NCI-H2227 (cell line): ENCODE data around the gene PPP2R5A.
"Not testable (repeated sequence)": the region's sequence is repeated elsewhere in the genome, so short reads cannot be mapped to it uniquely, and the experiment has no call there.

Experiments used
- DNase-seq: peaks from one replicate; lab custom pipeline; 2025; ENCODE audit not compliant: unreplicated experiment; lab: John Stamatoyannopoulos, UW

The PPP2R5A gene

GRCh38 chr1:212295579-212295978 is 10.4 kb downstream of the PPP2R5A start:
- no peak for DNase-seq

- DNase-seq = no peak
Measured at GRCh38 chr1:212297338-212297737, 12.1 kb downstream of the PPP2R5A start.

DNA sequence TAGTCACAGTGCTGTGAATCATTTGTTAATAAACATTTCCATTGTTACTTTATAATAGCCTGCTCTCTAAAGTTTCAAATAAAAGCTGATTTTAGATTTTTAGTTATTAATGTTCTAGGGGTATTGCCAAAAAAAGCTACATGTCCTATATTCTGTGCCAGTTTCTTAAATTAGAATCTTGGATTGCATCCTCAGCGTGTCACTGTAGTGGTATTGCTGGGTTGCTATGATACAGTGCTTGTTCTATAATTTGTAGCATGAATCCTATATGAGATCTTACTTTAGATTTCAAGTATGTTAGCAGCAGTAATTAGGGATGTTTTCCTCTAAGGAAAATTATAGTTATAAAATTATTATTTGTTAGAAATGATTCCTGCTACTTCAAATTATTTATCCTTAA is 16.4 kb downstream of the PPP2R5A start:
- DNase-seq = no peak

GRCh38 chr1:212302745-212303383 is 17.7 kb downstream of the PPP2R5A start:
- DNase-seq = no peak

- DNase-seq = no peak
Measured at GRCh38 chr1:212305342-212305741, 20.1 kb downstream of the PPP2R5A start.

GRCh38 chr1:212305984-212306452 is 20.8 kb downstream of the PPP2R5A start:
- not testable (repeated sequence) for DNase-seq

- no peak for DNase-seq
Measured at GRCh38 chr1:212309967-212310366, 24.8 kb downstream of the PPP2R5A start.

DNA sequence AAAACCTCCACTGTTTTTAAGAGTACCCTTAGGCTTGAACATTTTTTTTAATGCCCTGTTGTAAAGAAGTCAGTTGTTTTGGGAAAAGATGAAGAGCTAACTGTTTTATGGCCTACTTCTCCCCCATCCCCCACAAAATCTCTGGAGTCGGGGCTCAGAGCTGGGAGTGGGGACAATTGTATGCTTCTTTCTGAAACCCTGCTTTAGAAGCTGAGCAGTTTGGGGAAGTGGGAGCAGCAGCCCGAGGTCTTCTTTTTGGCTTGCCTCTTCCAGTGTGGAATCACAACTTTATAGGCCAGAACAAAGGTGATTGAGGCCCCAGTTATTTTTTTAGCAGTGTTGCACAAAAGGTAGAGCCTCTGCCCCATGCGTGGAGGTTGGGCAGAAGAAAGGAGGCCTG is 25.2 kb downstream of the PPP2R5A start:
- no peak for DNase-seq

- DNase-seq = no peak
Measured at GRCh38 chr1:212311836-212312497, 26.8 kb downstream of the PPP2R5A start.

- no peak for DNase-seq
Measured at GRCh38 chr1:212313616-212314015, 28.4 kb downstream of the PPP2R5A start.

GRCh38 chr1:212315184-212315583 is 30.0 kb downstream of the PPP2R5A start:
- DNase-seq = no peak

- DNase-seq = no peak
Measured at GRCh38 chr1:212315907-212316306, 30.7 kb downstream of the PPP2R5A start.

DNA sequence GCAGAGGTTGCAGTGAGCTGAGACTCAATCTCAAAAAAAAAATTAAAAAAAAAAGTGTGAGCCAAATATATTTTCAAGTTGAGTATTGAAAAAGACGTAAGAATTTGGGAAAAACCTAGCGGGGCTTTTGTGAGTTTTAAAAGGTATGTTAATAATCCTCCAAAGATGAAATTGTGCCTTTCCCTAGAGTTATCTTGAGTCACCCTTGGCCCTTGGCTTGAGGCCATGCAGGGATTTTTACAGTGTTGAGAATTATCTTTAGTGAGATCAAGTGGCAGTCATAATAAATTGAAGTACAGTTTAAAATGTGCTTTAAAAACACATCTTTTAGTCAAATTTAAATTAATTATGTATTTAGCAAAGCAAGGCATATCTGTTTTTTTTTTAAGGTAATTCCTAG is 32.7 kb downstream of the PPP2R5A start:
- DNase-seq = no peak

DNA sequence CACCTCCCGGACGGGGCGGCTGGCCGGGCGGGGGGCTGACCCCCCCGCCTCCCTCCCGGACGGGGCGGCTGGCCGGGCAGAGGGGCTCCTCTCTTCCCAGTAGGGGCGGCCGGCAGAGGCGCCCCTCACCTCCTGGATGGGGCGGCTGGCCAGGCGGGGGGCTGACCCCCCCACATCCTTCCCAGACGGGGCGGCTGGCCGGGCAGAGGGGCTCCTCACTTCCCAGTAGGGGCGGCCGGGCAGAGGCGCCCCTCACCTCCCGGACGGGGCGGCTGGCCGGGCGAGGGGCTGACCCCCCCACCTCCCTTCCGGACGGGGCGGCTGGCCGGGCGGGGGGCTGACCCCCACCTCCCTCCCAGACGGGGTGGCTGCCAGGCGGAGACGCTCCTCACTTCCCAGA is 35.8 kb downstream of the PPP2R5A start:
- DNase-seq = not testable (repeated sequence)

DNA sequence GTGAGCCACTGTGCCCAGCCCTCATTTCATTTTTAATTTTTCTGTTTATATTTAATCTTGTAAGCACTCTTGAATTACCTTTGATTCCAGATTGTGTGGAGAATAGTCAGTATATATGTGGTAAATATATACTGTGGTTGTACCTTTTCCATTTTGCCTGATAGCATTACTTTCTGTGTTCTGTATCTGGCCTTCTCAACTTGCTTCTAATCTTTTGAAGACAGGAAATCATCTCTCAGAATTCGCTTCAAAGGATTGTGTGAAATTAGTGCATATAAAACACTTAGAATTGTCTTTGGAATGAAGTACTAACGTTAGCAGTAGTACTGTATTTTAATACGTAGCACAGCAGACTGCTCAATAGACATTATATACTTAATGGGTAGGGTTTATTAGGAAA is 37.9 kb downstream of the PPP2R5A start:
- no peak for DNase-seq

- no peak for DNase-seq
Measured at GRCh38 chr1:212326541-212326940, 41.3 kb downstream of the PPP2R5A start.

DNA sequence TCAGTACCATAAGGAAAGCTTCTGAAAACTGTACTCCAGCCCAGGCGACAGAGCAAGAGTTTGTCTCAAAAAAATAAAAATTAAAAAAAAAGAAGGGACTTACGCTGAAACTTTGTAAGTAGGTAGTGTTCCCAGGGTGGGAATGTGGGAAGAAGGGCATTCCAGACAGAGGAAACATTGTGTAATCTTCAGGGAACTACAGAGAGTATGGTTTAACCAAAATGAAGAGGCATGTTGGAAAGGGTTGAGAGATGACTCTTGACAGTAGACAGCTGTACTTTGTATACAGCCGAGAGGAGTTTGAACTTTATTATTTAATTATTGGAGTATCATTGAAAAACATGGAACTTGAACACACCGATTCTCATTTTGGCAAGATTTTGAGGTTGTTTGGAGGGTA is 43.0 kb downstream of the PPP2R5A start:
- no peak for DNase-seq

DNA sequence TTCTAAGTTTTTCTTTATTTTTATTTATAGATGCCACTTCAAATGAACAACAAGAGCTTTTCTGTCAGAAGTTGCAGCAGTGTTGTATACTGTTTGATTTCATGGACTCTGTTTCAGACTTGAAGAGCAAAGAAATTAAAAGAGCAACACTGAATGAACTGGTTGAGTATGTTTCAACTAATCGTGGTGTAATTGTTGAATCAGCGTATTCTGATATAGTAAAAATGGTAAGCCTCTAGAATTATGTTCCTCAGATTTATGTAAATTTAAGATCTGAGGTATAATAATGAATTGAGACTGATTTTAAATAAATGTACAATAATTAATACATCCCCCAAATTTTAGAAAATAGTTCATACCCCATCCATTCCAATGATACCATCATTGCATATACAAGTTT is 43.9 kb downstream of the PPP2R5A start:
- no peak for DNase-seq

GRCh38 chr1:212341090-212341489 is 55.9 kb downstream of the PPP2R5A start:
- no peak for DNase-seq

DNA sequence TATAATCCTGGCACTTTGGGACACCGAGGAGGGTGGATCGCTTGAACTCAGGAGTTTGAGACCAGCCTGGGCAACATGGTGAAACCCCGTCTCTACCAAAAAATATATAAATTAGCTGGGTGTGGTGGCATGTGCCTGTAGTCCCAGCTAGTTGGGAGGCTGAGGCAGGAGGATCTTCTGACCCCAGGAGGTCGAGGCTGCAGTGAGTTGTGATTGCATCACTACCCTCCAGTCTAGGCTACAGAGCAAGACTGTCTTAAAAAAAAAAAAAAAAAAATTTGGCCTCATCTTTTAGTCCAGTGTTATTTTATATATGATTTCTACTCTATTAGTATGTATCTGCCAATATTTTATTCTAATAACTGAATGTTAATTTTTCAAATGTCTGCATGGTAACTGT is 59.7 kb downstream of the PPP2R5A start:
- DNase-seq = no peak

GRCh38 chr1:212346601-212347000 is 61.4 kb downstream of the PPP2R5A start:
- no peak for DNase-seq

DNA sequence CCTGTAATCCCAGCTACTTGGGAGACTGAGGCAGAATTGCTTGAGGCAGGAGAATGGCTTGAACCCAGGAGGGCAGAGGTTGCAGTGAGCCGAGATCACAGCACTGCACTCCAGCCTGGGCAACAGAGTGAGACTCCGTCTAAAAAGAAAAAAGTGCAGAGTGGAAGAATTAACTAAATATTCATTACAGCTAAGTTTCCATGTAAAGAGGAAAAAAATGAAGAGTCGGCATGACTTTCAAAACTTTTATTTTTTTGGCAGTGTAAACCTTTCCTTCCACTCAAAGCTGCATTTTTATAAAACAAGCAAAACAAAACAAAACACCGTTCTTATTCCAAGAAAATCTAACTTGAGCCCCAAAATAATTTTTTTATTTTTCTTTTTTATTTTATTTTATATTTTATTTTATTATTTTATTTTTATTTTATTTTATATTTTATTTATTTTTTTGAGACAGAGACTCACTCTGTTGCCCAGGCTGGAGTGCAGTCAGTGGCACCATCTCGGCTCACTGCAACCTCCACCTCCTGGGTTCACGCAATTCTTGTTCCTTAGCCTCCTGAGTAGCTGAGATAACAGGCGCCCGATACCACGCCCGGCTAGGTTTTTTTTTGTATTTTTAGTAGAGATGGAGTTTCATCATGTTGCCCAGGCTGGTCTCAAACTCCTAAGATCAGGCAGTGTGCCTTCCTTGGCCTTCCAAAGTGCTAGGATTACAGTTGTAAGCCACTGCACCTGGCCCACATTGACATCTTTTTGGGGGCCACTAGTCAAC is 66.6 kb downstream of the PPP2R5A start:
- no peak for DNase-seq
